Right ventricle myocardium inferior (tissue), 1 donor: ENCODE results near the gene SLC34A3. TPM values are rescaled to one million over a fixed set of nuclear protein-coding genes. Genes with fewer than 3 reads are reported as not detected.

Source experiments
- ATAC-seq: fragments of 200-7000 bp; cut with Tn5 transposase; one replicate; pipeline ENCODE4 v1.9.1; 2020; ENCODE audit warnings: mild to moderate bottlenecking, moderate library complexity
- DNase-seq: peaks from one replicate; pipeline ENCODE4 v3.0.0; 2021; ENCODE audit errors: missing footprints
- intact Hi-C: fragments of 100-400 bp; cut with DNase I; formaldehyde crosslinking; loops from one replicate; pipeline ENCODE4 v1.11.0; 2022
- total RNA-seq: library from RNA; stranded (reverse); fragmentation: NEBNext Ultra II Directional; extraction: Animal tissue kit (Norgen Biotek cat#: 25700); gene quantifications from one replicate; pipeline ENCODE4 v1.2.1, GENCODE V29; 2021
- donor health status: DM: no; HTN: yes; CAD: no; lungs with severe emphysema.

The SLC34A3 gene
- total RNA-seq, 1 donor from 2014 or later: not detected

DNA sequence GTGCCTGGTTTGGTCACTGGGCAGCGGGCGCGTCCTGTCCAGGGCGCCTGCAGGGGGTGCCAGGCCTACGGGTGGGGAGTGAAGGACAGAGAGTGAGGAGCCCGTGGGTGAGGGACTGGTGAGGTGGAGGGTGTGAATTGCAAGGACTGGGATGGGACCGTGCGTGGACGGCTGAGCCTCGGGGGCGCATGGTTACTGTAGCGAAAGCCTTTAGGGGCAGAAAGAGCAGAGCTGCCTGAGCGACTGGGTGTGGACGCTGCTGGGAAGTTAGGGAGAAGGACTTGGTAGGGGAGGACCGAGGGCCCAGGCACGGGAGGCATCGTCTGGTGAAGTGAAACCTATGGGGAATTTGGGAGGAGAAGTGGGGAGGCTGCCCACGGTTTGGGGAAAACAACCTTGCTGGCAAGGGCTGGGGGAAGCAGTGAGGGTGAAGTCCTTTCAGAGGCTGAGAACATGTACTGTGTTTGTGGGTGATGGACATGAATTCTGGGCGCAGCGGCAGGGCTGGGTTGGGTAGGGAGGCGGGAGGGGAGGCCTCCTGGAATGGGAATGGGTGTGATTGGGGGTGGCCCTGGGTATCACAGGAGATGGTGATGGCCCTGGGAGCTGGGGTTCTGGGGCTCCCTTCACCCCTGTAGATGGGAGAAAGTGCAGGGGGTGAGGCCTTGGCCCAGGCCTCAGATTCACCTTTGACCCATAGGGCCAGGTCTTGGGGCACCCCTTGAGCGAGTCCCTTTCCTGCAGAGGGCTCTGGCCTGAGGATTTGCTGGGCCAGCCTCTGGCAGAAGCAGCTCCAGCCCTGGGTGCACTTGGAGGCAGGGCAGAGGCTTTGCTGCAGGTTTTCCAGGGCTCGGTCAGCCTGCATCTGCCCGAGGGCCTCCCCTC is 45.1 kb downstream of the SLC34A3 start:
- DNase-seq (no peak), ATAC-seq (no peak)
- intact Hi-C loops: loop anchor here (2.0 kb wide), 1 partner anchor 35 kb away; the partner anchor contains the start of gene TUBB4B

GRCh38 chr9:137276473-137277328 is 46.0 kb downstream of the SLC34A3 start:
- ATAC-seq: peak; percentile 74
- DNase-seq: peak; percentile 90
- intact Hi-C loops: loop anchor here (2.0 kb wide), 1 partner anchor 36 kb away; the partner anchor contains the start of gene TUBB4B

GRCh38 chr9:137277329-137278041 is 46.8 kb downstream of the SLC34A3 start, which contains the start of gene TOR4A:
Gene TOR4A (plus strand): TSS chr9:137277726. CDS start chr9:137278690, 964 bp downstream.
- peak; percentile 94 for DNase-seq
- ATAC-seq: peak; percentile 66
- intact Hi-C loops: loop anchor here (2.0 kb wide), 1 partner anchor 37 kb away; the partner anchor contains the start of gene TUBB4B

DNA sequence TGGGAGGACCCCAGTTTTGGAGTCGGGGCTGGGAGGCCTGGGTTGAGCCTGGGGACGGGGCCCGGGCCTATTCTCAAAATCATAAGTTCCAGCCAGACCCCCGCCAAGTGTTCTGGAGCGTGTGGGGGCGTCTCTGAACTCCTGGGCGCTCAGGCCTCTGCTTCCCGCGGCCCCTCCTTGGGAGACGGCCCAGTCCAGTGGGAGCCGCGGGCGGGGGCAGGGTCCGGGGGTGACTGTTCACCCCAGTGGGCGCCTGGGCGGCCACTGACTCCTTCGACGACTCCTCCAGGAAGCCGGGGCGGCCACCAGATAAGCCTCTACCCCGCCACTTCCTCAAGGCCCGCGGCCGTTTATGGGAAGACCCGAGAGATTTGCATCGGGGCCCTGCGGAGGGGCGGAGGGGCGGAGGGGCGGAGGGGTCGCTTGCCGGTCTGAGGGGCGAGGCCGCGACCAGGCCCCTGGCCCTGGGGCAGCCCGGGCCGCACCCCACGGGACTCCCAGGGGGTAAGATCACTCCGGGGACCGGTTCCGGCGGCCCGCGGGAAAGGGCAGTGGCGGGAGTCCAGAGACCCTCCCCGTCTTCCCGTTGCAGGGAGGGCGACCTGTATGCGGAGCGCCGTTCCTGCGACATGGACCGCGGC is 47.5 kb downstream of the SLC34A3 start:
- ATAC-seq: peak; percentile 6
- peak; percentile 84 for DNase-seq
- intact Hi-C loops: no loop called here

DNA sequence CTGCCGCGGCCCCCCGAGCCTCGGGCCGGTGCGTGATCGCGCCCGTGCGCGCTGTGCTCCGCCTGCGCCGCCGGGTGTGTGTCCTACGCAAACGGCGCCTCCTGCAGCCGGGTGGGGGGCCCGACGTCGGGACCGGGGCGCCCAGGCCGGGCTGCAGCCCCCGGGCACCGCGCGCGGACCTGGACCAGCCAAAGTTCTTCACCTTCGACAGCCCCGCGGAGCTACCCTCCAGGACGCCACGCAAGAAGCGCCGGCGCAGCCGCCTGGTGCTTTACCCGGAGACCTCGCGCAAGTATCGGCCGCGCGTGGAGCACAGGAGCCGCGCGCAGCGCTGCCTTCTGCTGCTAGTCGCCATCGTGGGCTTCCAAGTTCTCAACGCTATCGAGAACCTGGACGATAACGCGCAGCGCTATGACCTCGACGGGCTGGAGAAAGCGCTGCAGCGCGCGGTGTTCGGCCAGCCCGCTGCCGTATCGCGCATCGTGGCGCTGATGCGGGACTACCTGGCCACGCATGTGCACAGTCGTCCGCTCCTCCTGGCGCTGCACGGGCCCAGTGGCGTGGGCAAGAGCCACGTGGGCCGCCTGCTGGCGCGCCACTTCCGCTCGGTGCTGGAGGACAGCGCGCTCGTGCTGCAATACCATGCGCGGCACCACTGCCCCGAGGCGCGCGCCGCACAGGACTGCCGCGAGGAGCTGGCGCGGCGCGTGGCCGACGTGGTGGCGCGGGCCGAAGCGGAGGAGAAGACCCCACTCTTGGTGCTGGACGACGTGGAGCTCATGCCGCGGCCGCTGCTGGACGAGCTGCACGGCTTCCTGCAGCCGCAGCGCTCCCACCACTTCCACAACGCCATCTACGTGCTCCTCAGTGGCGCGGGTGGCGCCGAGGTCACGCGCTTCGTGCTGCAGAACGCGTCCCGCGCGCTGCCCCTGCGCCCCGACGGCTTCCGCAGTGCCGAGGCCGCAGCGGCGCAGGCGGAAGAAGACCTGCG is 48.3 kb downstream of the SLC34A3 start:
- DNase-seq: no peak
- intact Hi-C loops: no loop called here
- ATAC-seq: no peak

DNA sequence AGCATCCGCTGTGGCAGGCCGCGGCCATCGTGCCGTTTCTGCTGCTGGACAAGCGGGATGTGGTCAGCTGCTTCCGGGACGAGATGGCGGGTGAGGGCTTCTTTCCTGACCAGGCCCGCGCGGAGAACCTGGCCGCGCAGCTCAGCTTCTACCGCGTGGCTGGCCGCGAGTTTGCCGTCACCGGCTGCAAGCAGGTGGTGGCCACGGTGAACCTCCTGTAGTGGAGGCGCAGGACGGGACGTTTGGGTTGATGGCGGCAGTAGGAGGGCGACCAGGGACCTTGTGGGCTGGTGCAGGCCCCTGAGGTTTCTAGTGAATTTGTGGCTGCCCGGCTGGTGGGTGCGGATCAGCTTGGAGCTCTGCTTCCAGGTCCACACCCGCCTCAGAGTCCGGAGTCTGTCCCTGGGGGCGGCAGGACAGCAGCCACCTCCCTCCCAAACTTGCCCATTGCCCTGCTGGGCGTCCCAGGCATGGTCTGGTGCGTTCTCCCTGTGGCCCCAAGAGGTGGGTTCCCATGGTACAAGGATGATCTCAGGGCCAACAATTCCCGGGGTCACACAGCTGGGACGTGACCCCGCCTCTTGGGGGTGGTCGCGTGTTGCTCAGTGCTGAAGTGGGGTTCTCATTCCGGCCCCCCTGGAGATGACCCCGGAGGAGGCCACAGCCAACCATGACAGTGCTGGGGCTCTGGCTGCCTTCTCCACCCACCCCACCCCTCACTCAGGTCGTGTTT is 49.2 kb downstream of the SLC34A3 start:
- intact Hi-C loops: no loop called here
- ATAC-seq (no peak), DNase-seq (no peak)

DNA sequence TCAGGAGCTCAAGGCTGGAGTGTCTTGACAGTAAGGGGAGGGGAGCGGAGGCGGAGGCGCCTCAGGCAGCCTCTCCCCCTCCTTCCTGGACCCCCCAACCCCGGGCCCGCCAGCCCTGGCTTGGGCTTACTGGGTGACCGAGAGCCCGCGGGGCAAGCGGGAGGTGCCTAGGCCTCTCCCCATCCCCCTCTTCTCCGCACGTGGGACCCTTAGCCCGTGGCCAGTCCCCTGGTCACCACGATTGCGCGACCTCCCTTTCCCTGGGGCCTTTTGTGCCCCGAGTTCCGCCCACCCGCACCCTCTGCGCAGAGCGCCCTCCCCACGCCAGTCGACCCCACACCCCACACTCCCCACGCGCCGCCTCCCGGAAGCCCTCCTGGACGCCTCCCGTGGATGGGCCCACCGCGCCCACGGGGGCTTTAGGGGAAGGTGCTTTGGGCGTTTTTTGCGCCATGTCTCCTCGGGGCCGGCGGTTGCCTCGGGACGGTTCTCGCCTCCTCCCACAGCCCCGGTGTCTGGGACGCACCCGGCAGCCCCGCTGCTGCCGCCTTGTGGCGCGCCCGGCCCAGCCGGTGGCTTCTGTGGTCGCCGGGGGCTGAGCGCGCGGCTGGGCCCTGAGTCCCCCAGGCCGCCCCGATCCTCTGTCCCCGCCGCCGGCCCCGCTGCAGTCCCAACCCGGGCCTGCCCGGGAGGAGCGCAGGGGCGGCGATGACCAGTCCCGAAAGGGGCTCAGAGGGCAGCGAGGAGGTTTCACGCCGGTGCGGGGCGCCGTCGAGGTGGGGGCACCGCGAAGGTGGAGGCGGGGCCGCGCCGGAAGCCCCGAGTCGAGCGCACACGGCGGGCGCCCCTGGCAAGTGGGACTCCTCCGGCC is 50.0 kb downstream of the SLC34A3 start:
- DNase-seq (no peak), ATAC-seq (peak; percentile 14)
- intact Hi-C loops: no loop called here

- intact Hi-C loops: no loop called here
- no peak for ATAC-seq
- no peak for DNase-seq
These were observed 50.8 kb downstream of the SLC34A3 start for GRCh38 chr9:137281345-137282116.

Other genes starting within 250 kb of the SLC34A3 start
- 8.6 TPM for gene LCNL1, start 247.9 kb upstream of the SLC34A3 start, total RNA-seq
- 26.9 TPM for gene PAXX, start 238.5 kb upstream of the SLC34A3 start, total RNA-seq
- gene CLIC3, start 234.3 kb upstream of the SLC34A3 start, total RNA-seq: 1.1 TPM
- 28.2 TPM for gene ABCA2, start 202.7 kb upstream of the SLC34A3 start, total RNA-seq
- gene FUT7, start 198.8 kb upstream of the SLC34A3 start, total RNA-seq: 0.11 TPM
- 69.0 TPM for gene NPDC1, start 184.7 kb upstream of the SLC34A3 start, total RNA-seq
- gene ENTPD2, start 176.8 kb upstream of the SLC34A3 start, total RNA-seq: 2.7 TPM
- 0.22 TPM for gene SAPCD2, start 160.3 kb upstream of the SLC34A3 start, total RNA-seq
- 13.6 TPM for gene UAP1L1, start 153.4 kb upstream of the SLC34A3 start, total RNA-seq
- 20.4 TPM for gene MAN1B1, start 143.9 kb upstream of the SLC34A3 start, total RNA-seq
- gene DPP7, start 116.2 kb upstream of the SLC34A3 start, total RNA-seq: 143 TPM
- gene GRIN1, start 91.7 kb upstream of the SLC34A3 start, total RNA-seq: not detected
- not detected for gene LRRC26, start 60.9 kb upstream of the SLC34A3 start, total RNA-seq
- not detected for gene TMEM210, start 58.8 kb upstream of the SLC34A3 start, total RNA-seq
- gene ANAPC2, start 42.3 kb upstream of the SLC34A3 start, total RNA-seq: 35.0 TPM
- gene SSNA1, start 42.2 kb upstream of the SLC34A3 start, total RNA-seq: 70.7 TPM
- 27.9 TPM for gene TPRN, start 30.2 kb upstream of the SLC34A3 start, total RNA-seq
- 44.6 TPM for gene TMEM203, start 25.3 kb upstream of the SLC34A3 start, total RNA-seq
- 5.9 TPM for gene NDOR1, start 25.2 kb upstream of the SLC34A3 start, total RNA-seq
- 26.0 TPM for gene RNF208, start 8.7 kb upstream of the SLC34A3 start, total RNA-seq
- gene CYSRT1, start 5.7 kb upstream of the SLC34A3 start, total RNA-seq: not detected
- not detected for gene RNF224, start 3.4 kb upstream of the SLC34A3 start, total RNA-seq
- gene TUBB4B, start 10.4 kb downstream of the SLC34A3 start, total RNA-seq: 620 TPM
- gene STPG3, start 20.4 kb downstream of the SLC34A3 start, total RNA-seq: 1.4 TPM
- gene NELFB, start 24.4 kb downstream of the SLC34A3 start, total RNA-seq: 37.9 TPM
- 16.5 TPM for gene TOR4A, start 46.8 kb downstream of the SLC34A3 start, total RNA-seq
- gene NRARP, start 71.4 kb downstream of the SLC34A3 start, total RNA-seq: 4.7 TPM
- gene EXD3, start 192.3 kb downstream of the SLC34A3 start, total RNA-seq: 6.8 TPM
- gene NOXA1, start 192.5 kb downstream of the SLC34A3 start, total RNA-seq: 2.2 TPM
- gene ENTPD8, start 210.5 kb downstream of the SLC34A3 start, total RNA-seq: not detected
- 11.5 TPM for gene NSMF, start 228.4 kb downstream of the SLC34A3 start, total RNA-seq